ENCODE measurements around the gene SSX2IP.
"Not testable (repeated sequence)": the region's sequence is repeated elsewhere in the genome, so short reads cannot be mapped to it uniquely, and the experiment has no call there.

Gene SSX2IP

DNA sequence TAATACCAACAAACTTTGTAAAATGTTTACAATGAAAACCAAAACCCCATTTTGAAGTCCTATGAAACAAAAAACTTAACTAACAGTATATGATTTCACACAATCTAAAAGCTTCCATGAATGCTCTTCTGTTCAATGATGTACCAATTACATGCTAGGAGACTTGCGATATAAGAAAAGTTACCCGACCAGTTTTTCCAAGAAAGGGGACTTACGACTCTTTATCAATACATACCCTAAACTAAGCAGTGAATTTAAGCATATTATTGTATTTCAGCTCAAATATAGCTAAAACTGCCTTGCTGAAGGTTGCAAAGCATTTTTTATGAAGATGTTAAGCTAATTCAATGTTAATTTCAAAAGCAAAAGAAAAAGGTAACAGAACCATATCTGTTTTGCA is 15.6 kb downstream of the SSX2IP start:
- Histone ChIP-seq H3K4me3 (ENCODE audit: low read length) (peak overlapping the region; percentile 23; the same call in 1 of the 2 replicates), H3K9me3 (ENCODE audit: insufficient read depth, low read depth, low read length) (peaks cover 4% of the 10 kb centered on the region; the same call in 1 of the 2 replicates), H3K4me1 (ENCODE audit: insufficient read depth, low read length) (peaks cover 26% of the 10 kb centered on the region), H3K27me3 (ENCODE audit: insufficient read depth, low read length) (no peaks in the 10 kb centered on the region), H3K27ac (ENCODE audit: low read length) (no peak overlapping the region), H3K9ac (ENCODE audit: low read depth, low read length) (no peak overlapping the region), H3K36me3 (ENCODE audit: insufficient read depth, low read depth, low read length) (peaks cover 5% of the 10 kb centered on the region; the same call in 1 of the 2 replicates)

DNA sequence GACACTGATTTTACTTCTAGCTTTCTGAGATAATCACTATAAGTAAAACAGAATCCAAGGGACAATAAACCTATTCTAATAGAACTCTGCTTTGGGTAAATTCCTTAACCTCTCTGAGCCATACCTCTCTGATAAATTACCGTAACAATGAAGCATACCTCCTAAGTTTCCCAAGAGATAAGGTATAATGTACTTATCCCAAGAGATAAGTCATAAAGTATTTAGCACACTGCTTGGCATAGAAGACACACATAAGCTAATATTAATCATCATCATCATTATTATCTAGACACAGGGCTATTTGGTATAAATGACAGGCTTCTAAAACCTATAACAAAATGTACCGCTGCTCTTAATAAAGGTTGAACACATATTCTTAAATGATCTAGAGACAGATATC is 16.2 kb downstream of the SSX2IP start:
- peaks cover 4% of the 10 kb centered on the region; the same call in 1 of the 2 replicates for H3K9me3 ChIP-seq (ENCODE audit: insufficient read depth, low read depth, low read length)
- H3K27ac ChIP-seq (ENCODE audit: low read length): peak overlapping the region; percentile 6
- peaks cover 10% of the 10 kb centered on the region; the same call in 1 of the 2 replicates for H3K36me3 ChIP-seq (ENCODE audit: insufficient read depth, low read depth, low read length)
- H3K4me3 ChIP-seq (ENCODE audit: low read length): no peak overlapping the region
- peaks cover 26% of the 10 kb centered on the region for H3K4me1 ChIP-seq (ENCODE audit: insufficient read depth, low read length)
- no peaks in the 10 kb centered on the region for H3K27me3 ChIP-seq (ENCODE audit: insufficient read depth, low read length)
- H3K9ac ChIP-seq (ENCODE audit: low read depth, low read length): no peak overlapping the region

DNA sequence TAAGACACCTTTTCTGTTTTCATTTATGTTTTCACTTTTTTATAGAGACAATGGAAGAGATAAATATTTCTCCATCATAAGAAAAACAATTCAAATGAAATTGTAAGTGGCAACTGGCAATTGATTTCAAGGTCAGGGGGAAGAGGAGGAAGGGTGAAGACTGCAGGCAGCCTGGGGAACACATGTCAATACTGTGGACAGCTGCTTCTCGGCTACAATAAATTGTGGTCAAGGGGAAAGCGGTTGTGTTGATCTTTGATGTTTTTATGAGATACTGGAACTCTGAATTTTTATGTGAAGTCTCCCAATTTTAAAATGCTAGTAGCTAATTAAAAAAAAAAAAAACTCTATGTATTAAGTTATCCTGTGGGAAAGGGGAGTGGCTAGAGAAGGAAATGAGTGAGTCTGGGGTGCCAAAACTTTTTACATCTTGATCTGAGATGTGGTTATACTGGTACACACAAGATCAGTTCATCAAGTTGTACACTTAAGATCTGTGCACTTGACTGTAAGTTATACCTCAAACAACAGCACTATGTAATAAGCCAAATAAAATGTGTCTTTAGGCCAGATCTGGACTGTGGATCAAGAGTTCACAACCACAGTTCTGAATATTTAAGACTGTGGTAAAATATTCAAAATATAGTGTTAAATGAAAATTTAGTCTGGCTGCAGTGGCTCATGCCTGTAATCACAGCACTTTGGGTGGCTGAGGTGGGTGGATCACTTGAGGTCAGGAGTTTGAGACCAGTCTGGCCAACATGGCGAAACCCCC is 18.0 kb downstream of the SSX2IP start:
- peaks cover 26% of the 10 kb centered on the region for H3K4me1 ChIP-seq (ENCODE audit: insufficient read depth, low read length)
- H3K9me3 ChIP-seq (ENCODE audit: insufficient read depth, low read depth, low read length): peaks cover 4% of the 10 kb centered on the region; the same call in 1 of the 2 replicates
- no peaks in the 10 kb centered on the region for H3K27me3 ChIP-seq (ENCODE audit: insufficient read depth, low read length)
- H3K36me3 ChIP-seq (ENCODE audit: insufficient read depth, low read depth, low read length): peaks cover 18% of the 10 kb centered on the region
- H3K27ac ChIP-seq (ENCODE audit: low read length): no peak overlapping the region
- H3K4me3 ChIP-seq (ENCODE audit: low read length): no peak overlapping the region
- H3K9ac ChIP-seq (ENCODE audit: low read depth, low read length): no peak overlapping the region

DNA sequence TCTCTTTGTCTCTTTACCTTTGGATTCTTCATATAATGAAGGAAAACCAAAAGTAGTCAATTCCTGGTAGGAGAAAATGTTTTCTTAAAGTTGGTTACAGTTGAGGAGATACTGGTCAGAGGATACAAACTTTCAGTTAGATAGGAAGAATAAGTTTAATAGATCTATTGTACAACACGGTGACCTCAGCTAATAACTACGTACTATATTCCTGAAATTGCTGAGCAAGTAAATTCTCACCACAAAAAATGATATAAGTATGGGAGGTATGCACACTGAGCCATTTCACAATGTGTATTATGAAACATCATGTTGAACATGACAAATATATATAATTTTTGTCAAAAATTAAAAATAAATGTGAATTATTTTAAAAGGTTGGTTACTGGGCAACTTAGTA is 20.4 kb downstream of the SSX2IP start:
- Histone ChIP-seq H3K27ac (ENCODE audit: low read length) (no peak overlapping the region), H3K4me3 (ENCODE audit: low read length) (no peak overlapping the region), H3K36me3 (ENCODE audit: insufficient read depth, low read depth, low read length) (peaks cover 14% of the 10 kb centered on the region), H3K9ac (ENCODE audit: low read depth, low read length) (no peak overlapping the region), H3K4me1 (ENCODE audit: insufficient read depth, low read length) (peaks cover 19% of the 10 kb centered on the region), H3K27me3 (ENCODE audit: insufficient read depth, low read length) (no peaks in the 10 kb centered on the region), H3K9me3 (ENCODE audit: insufficient read depth, low read depth, low read length) (no peaks in the 10 kb centered on the region)

DNA sequence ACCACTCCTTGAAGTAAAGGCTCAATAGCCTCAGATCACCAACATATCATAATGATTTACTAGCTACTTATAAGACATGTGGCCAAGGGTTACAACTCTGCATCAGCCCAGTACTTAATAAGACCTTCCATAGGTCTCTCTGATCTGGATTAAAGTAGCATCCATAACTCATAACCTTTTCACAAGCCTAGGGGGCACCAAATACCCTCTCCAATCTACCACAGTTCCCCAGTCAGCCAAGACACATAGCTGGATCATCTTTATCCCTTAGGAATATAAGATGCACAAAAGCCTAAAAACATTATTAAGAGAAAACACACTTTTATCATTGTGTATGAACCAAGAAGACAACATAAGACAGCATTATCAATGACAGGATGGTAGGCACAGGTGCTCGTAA is 22.1 kb downstream of the SSX2IP start:
- Histone ChIP-seq H3K27ac (ENCODE audit: low read length) (no peak overlapping the region), H3K4me3 (ENCODE audit: low read length) (no peak overlapping the region), H3K4me1 (ENCODE audit: insufficient read depth, low read length) (peaks cover 2% of the 10 kb centered on the region), H3K36me3 (ENCODE audit: insufficient read depth, low read depth, low read length) (peaks cover 14% of the 10 kb centered on the region), H3K9me3 (ENCODE audit: insufficient read depth, low read depth, low read length) (no peaks in the 10 kb centered on the region), H3K9ac (ENCODE audit: low read depth, low read length) (no peak overlapping the region), H3K27me3 (ENCODE audit: insufficient read depth, low read length) (no peaks in the 10 kb centered on the region)

DNA sequence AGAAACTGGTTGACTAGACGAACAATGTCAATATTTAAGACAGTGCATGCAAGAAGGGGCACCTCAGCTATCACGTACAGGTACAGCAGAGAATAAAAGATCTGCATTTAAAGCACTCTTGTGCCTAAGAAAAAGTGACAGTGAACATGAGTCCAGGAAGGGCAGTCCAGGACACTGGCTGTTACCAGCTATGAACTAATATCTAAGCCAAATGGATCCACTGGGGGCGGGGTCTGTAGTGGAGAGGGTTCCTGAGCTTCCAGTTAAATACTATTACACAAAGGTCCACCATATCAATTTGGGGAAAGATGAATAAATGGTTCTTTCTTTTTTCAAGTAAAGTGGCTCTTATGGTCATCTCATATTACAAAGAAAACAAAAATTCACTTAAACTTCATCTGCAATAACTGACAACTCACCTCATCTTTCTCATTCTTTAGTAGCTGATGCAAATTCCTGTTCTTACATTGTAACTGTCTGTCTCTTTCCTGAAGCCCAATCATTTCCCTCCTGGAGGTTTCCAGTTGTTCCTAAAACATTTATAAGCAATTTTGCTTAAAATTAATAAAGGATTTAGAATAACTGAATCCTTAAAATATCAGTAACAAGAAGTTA is 24.5 kb downstream of the SSX2IP start:
- H3K9me3 ChIP-seq (ENCODE audit: insufficient read depth, low read depth, low read length): no peaks in the 10 kb centered on the region
- H3K27me3 ChIP-seq (ENCODE audit: insufficient read depth, low read length): no peaks in the 10 kb centered on the region
- no peak overlapping the region for H3K4me3 ChIP-seq (ENCODE audit: low read length)
- H3K27ac ChIP-seq (ENCODE audit: low read length): no peak overlapping the region
- H3K36me3 ChIP-seq (ENCODE audit: insufficient read depth, low read depth, low read length): peaks cover 36% of the 10 kb centered on the region
- H3K9ac ChIP-seq (ENCODE audit: low read depth, low read length): no peak overlapping the region
- H3K4me1 ChIP-seq (ENCODE audit: insufficient read depth, low read length): no peaks in the 10 kb centered on the region

DNA sequence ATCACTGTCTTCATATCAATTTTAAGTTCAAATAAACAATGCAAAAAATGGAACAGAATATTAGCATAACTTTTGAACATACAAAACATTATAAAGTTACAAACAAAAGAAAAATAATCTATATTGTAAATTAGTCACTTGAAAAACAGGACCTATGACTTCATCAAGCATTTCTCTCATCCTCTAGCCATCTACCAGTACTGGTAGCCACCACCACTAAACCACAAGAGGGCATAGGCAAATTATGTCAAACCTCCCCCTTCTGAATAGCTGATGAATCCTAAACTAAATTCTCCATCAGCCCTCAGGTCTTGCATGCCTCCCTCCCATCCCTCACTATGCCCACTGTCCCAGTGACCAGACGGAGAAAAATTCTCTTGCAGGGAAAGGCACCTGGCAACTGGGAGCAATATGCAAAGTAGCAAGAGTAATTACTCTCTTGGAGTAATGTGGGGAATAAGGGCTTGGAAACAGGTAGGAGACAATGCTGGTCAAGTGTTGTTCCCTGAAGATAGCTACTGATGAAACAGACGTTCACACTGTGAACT is 37.1 kb downstream of the SSX2IP start:
- Histone ChIP-seq H3K4me3 (ENCODE audit: low read length) (no peak overlapping the region), H3K36me3 (ENCODE audit: insufficient read depth, low read depth, low read length) (peaks cover 72% of the 10 kb centered on the region), H3K27ac (ENCODE audit: low read length) (no peak overlapping the region), H3K9me3 (ENCODE audit: insufficient read depth, low read depth, low read length) (no peaks in the 10 kb centered on the region), H3K9ac (ENCODE audit: low read depth, low read length) (no peak overlapping the region), H3K4me1 (ENCODE audit: insufficient read depth, low read length) (no peaks in the 10 kb centered on the region), H3K27me3 (ENCODE audit: insufficient read depth, low read length) (no peaks in the 10 kb centered on the region)

DNA sequence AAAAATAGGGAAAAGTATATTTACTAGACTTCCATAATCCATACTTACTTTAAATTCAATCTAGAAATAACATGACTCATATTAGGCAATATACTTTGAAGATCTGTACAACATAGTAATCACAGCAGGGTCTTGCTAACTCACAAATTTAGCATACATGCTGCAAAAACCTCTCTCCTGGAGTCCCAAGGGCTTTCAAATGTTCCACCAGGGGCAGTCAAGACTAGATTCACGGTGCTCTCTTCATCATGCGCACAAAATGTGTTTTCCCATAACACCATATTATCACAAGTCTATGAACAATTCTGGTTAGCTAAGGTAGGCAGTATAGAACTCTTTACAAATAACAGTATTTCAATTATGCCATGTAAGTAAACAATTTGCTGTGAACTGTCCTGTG is 45.8 kb downstream of the SSX2IP start:
- Histone ChIP-seq H3K9me3 (ENCODE audit: insufficient read depth, low read depth, low read length) (no peaks in the 10 kb centered on the region), H3K9ac (ENCODE audit: low read depth, low read length) (no peak overlapping the region), H3K27ac (ENCODE audit: low read length) (no peak overlapping the region), H3K27me3 (ENCODE audit: insufficient read depth, low read length) (no peaks in the 10 kb centered on the region), H3K36me3 (ENCODE audit: insufficient read depth, low read depth, low read length) (peaks cover 38% of the 10 kb centered on the region), H3K4me3 (ENCODE audit: low read length) (no peak overlapping the region), H3K4me1 (ENCODE audit: insufficient read depth, low read length) (no peaks in the 10 kb centered on the region)

DNA sequence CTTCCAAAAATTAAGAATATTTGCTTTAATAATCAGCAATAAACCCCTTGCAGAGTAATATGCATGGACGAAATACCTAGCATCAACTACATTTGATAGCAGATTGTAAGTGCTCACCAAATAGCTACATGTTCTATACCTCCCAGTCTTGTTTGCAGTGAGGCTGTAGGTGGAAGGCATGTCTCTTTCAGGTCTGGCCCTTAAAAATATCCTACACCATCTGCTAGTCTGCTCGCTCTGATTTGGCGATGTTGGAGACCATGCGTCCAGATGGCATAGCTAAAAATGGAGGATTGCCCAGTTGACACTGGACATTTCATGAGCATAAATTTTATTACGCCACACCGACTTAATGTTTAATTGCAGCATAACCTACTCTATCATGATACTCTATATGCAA is 47.1 kb downstream of the SSX2IP start:
- peaks cover 30% of the 10 kb centered on the region; the same call in 1 of the 2 replicates for H3K36me3 ChIP-seq (ENCODE audit: insufficient read depth, low read depth, low read length)
- H3K9me3 ChIP-seq (ENCODE audit: insufficient read depth, low read depth, low read length): no peaks in the 10 kb centered on the region
- no peaks in the 10 kb centered on the region for H3K27me3 ChIP-seq (ENCODE audit: insufficient read depth, low read length)
- no peaks in the 10 kb centered on the region for H3K4me1 ChIP-seq (ENCODE audit: insufficient read depth, low read length)
- no peak overlapping the region for H3K4me3 ChIP-seq (ENCODE audit: low read length)
- no peak overlapping the region for H3K9ac ChIP-seq (ENCODE audit: low read depth, low read length)
- H3K27ac ChIP-seq (ENCODE audit: low read length): no peak overlapping the region

DNA sequence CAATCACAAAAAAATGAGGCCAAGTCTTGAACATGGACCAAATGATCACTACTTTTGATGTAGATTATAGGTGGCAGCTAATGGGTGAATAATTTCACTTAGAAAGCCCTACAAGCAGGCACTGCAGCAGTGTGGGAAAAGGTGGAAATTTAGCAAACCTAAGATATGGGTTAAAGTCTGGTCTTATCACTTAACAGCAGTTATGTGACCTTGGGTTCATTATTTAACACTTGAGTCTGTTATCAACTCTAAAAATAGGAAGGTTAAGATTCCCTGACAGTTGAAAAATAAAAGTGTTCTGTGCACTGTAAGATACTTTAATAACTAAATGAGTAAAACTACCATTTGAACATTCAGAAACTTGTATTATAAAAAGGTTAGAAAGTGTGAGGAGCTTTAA is 47.5 kb downstream of the SSX2IP start:
- H3K9ac ChIP-seq (ENCODE audit: low read depth, low read length): no peak overlapping the region
- H3K9me3 ChIP-seq (ENCODE audit: insufficient read depth, low read depth, low read length): no peaks in the 10 kb centered on the region
- no peak overlapping the region for H3K4me3 ChIP-seq (ENCODE audit: low read length)
- no peaks in the 10 kb centered on the region for H3K27me3 ChIP-seq (ENCODE audit: insufficient read depth, low read length)
- H3K4me1 ChIP-seq (ENCODE audit: insufficient read depth, low read length): no peaks in the 10 kb centered on the region
- peaks cover 27% of the 10 kb centered on the region; the same call in 1 of the 2 replicates for H3K36me3 ChIP-seq (ENCODE audit: insufficient read depth, low read depth, low read length)
- H3K27ac ChIP-seq (ENCODE audit: low read length): no peak overlapping the region

DNA sequence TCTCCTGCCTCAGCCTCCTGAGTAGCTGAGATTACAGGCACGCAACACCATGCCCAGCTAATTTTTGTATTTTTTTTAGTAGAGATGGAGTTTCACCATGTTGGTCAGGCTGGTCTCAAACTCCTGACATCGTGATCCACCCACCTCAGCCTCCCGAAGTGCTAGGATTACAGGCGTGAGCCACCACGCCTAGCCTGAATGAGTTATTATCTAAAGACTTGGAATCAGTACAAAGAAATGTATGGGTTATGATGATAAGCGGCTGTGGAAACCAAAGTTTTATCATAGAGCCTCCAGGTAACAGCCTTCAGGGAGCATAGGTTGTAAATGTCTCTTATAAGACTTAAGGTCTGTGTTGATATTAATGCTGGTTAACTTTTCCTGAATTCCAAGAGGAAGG is 50.5 kb downstream of the SSX2IP start:
- not testable (repeated sequence) for H3K4me1 ChIP-seq (ENCODE audit: insufficient read depth, low read length); H3K36me3 ChIP-seq (ENCODE audit: insufficient read depth, low read depth, low read length); H3K9ac ChIP-seq (ENCODE audit: low read depth, low read length); H3K27me3 ChIP-seq (ENCODE audit: insufficient read depth, low read length); H3K27ac ChIP-seq (ENCODE audit: low read length); H3K9me3 ChIP-seq (ENCODE audit: insufficient read depth, low read depth, low read length); H3K4me3 ChIP-seq (ENCODE audit: low read length)

DNA sequence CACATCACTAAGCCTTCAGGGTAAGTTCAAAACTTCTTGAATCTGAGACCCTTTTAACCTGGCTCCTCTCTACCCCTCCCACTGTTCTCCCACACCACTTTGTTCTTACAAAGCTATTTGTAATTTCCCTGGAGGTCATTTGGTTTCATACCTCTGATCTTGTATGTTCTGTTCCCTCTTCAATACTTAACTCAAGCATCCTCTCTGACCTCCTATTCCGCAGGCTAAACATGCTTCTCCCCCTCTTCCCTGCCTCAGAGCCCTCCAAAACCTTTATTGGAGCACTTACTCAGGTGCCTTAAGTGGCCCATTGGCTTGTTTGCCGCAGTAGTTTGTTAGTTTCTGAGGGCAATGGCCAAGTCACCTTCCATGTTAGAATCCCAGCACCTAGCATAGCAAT is 54.8 kb downstream of the SSX2IP start:
- Histone ChIP-seq H3K27me3 (ENCODE audit: insufficient read depth, low read length) (no peaks in the 10 kb centered on the region), H3K9ac (ENCODE audit: low read depth, low read length) (no peak overlapping the region), H3K4me1 (ENCODE audit: insufficient read depth, low read length) (no peaks in the 10 kb centered on the region), H3K27ac (ENCODE audit: low read length) (no peak overlapping the region), H3K4me3 (ENCODE audit: low read length) (no peak overlapping the region), H3K9me3 (ENCODE audit: insufficient read depth, low read depth, low read length) (no peaks in the 10 kb centered on the region; the same call in 1 of the 2 replicates), H3K36me3 (ENCODE audit: insufficient read depth, low read depth, low read length) (no peaks in the 10 kb centered on the region)

Measured in iPS-20b (cell line).